ENCODE data around the gene DAGLA. TPM values are rescaled to one million over a fixed set of nuclear protein-coding genes. Genes with fewer than 3 reads are reported as not detected.

DAGLA gene
- total RNA-seq, 4 donors from 2014 or later, result 5.8 to 18.9 (median 10.2) TPM

DNA sequence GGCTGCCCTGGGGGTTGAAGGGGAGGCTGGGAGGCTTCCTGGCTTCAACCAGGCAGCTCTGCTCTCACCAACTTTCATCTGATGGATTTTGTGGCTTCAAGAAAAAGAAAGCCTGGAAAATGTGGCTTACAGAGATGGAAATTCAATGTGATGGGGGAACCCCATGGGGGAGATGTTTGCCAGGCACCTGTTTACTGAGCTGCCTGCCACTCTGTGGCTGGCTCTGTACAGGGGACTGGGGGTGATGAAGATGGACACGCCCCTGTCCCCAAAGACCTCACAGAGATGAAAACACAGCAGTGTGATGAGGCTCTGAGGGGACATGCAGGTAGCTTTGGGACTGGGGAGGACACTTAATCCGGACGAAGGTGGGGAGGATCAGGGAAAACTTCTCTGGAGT lies 102.1 kb downstream of the DAGLA start:
- H3K4me1 ChIP-seq, result peaks cover 0 to 1% (median 0%) of the 10 kb centered on the region in 4 donors
- no peaks in the 10 kb centered on the region for H3K27me3 ChIP-seq
- no peak overlapping the region for H3K4me3 ChIP-seq
- no peak for DNase-seq
- peaks cover 0 to 76% (median 0%) of the 10 kb centered on the region in 3 donors for H3K36me3 ChIP-seq
- H3K9me3 ChIP-seq, result no peaks in the 10 kb centered on the region
- no peak overlapping the region for H3K27ac ChIP-seq
- TF ChIP-seq, protein P1, sequence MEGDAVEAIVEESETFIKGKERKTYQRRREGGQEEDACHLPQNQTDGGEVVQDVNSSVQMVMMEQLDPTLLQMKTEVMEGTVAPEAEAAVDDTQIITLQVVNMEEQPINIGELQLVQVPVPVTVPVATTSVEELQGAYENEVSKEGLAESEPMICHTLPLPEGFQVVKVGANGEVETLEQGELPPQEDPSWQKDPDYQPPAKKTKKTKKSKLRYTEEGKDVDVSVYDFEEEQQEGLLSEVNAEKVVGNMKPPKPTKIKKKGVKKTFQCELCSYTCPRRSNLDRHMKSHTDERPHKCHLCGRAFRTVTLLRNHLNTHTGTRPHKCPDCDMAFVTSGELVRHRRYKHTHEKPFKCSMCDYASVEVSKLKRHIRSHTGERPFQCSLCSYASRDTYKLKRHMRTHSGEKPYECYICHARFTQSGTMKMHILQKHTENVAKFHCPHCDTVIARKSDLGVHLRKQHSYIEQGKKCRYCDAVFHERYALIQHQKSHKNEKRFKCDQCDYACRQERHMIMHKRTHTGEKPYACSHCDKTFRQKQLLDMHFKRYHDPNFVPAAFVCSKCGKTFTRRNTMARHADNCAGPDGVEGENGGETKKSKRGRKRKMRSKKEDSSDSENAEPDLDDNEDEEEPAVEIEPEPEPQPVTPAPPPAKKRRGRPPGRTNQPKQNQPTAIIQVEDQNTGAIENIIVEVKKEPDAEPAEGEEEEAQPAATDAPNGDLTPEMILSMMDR (IDR thresholded peaks at IDR 0.05), result no peak
- TF ChIP-seq POLR2A (IDR thresholded peaks at IDR 0.05), result no peak

DNA sequence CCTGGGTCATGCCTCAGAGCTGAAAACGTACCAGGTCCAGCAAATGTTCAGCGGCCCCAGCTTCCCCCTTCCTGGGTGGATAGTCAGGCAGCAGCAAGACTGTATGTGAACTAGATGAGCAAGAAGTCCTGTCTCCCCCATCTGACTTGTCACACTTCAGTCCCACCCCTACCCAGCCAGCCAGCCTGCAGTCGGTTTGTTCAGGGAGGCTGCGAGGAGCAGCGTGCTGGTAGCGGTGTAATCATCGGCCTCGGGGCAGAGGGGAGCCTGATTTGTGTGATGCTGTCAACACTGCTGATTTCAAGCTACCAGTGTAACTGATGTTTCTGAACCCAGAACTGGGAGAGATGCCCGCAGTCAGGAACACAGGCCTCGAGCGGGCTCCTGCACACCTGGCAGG lies 102.7 kb downstream of the DAGLA start:
- no peak for DNase-seq
- H3K27ac ChIP-seq, result no peak overlapping the region
- TF ChIP-seq POLR2A (IDR thresholded peaks at IDR 0.05), result no peak
- TF ChIP-seq, protein P1 (IDR thresholded peaks at IDR 0.05), result no peak
- H3K4me3 ChIP-seq, result no peak overlapping the region
- H3K36me3 ChIP-seq, result peaks cover 0 to 76% (median 0%) of the 10 kb centered on the region in 3 donors
- no peaks in the 10 kb centered on the region for H3K27me3 ChIP-seq
- H3K4me1 ChIP-seq, result no peaks in the 10 kb centered on the region
- H3K9me3 ChIP-seq, result no peaks in the 10 kb centered on the region

DNA sequence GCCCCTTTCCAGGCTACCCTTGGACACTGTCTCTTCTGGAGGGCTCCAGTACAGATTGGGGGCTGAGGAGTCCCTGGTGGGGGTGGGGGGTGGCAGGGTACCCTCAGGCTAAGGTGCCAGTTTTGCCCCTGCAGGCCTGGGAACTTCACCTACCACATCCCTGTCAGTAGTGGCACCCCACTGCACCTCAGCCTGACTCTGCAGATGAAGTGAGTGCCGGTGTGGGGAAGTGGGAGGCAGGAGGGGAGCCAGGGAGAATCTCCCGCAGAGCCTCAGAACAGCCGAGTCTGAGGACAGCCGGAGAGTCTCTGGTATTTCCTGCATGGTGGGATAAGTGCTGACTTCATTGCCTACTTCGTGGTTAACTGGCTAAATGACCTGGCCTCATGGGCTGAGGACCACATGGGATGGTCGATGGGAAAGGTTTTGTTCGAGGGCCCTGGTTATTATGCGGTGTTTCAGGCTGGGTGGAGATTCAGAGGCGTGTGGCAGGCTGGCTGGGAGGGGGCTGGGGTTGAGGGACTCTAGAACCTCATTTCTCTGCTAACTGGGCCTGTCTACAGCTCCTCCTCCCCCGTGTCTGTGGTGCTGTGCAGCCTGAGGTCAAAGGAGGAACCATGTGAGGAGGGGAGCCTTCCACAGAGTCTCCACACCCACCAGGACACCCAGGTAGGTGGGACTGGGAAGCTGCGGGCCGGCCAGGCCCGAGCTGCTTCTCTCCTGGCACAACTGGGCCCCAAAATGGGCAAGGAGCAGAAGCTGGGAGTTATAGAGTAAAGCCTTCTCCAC lies 103.7 kb downstream of the DAGLA start:
- H3K4me1 ChIP-seq, result no peaks in the 10 kb centered on the region
- no peak for TF ChIP-seq POLR2A (IDR thresholded peaks at IDR 0.05)
- TF ChIP-seq, protein P1 (IDR thresholded peaks at IDR 0.05), result no peak
- H3K4me3 ChIP-seq, result no peak overlapping the region
- H3K36me3 ChIP-seq, result peaks cover 0 to 81% (median 0%) of the 10 kb centered on the region in 3 donors
- no peak overlapping the region for H3K27ac ChIP-seq
- no peaks in the 10 kb centered on the region for H3K27me3 ChIP-seq
- no peak for DNase-seq
- H3K9me3 ChIP-seq, result no peaks in the 10 kb centered on the region

DNA sequence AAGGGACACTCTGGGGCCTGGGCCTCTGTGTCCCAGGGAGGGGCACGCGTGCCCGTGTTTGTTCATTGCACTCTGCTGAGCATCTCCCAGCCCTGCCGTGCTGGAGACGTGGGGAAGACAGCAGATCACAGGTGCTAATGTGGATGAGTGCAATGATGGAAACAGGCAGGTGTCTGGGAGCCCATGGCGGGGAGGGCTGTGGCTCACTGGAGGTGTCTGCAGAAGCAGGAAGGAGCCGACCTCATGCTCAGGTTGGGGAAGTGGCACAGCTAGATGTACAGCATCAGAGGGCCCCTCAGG lies 104.3 kb downstream of the DAGLA start:
- no peak for TF ChIP-seq POLR2A (IDR thresholded peaks at IDR 0.05)
- TF ChIP-seq, protein P1 (IDR thresholded peaks at IDR 0.05), result no peak
- Histone ChIP-seq H3K27ac (no peak overlapping the region), H3K9me3 (no peaks in the 10 kb centered on the region), H3K4me1 (no peaks in the 10 kb centered on the region), H3K4me3 (no peak overlapping the region), H3K36me3 (peaks cover 0 to 81% (median 0%) of the 10 kb centered on the region in 3 donors), H3K27me3 (no peaks in the 10 kb centered on the region)
- no peak for DNase-seq

DNA sequence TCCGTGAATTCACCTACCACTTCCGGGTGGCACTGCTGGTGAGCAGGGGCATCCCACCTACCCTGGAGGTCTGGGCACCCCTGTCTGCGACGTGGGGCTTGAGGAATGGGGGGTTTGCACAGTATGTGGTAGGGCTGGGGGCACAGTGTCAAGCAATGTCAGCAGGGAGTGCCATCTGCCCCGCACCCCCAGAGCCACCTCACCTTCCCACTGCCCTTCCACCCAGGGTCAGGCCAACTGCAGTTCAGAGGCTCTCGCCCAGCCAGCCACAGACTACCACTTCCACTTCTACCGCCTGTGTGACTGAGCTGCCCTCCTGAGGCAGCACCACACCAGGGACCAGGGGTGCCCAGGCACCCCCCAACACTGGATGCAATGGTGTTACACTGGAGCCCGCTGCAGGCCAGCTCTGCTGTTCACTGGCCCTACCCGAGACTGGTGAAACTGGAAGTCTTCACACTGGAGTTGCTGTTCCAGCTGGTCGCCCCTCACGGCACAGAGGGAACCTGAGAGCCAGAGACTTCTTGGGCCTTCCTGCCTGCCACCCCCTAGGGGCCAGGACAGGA lies 105.7 kb downstream of the DAGLA start:
- peaks cover 0 to 82% (median 0%) of the 10 kb centered on the region in 3 donors for H3K36me3 ChIP-seq
- no peak for TF ChIP-seq POLR2A (IDR thresholded peaks at IDR 0.05)
- TF ChIP-seq, protein P1 (IDR thresholded peaks at IDR 0.05), result no peak
- DNase-seq, result no peak

More for the DNA sequence above, 105.7 kb downstream of the DAGLA start:
- H3K4me1 ChIP-seq, result no peaks in the 10 kb centered on the region
- H3K27me3 ChIP-seq, result no peaks in the 10 kb centered on the region
- H3K9me3 ChIP-seq, result no peaks in the 10 kb centered on the region
- H3K27ac ChIP-seq, result no peak overlapping the region
- no peak overlapping the region for H3K4me3 ChIP-seq
